Stimulated activated CD4-positive, alpha-beta T cell treated with anti-CD3 and anti-CD28 coated beads, Interleukin-2, amount 100 ng/mL, for 4 hours (primary cell): Measurements from ENCODE around the gene PLXNB1.

Experiments used
- DNase-seq: peaks from one replicate; pipeline ENCODE4 v3.0.0-alpha.2; 2020; ENCODE audit warnings: low read depth

PLXNB1 gene

DNA sequence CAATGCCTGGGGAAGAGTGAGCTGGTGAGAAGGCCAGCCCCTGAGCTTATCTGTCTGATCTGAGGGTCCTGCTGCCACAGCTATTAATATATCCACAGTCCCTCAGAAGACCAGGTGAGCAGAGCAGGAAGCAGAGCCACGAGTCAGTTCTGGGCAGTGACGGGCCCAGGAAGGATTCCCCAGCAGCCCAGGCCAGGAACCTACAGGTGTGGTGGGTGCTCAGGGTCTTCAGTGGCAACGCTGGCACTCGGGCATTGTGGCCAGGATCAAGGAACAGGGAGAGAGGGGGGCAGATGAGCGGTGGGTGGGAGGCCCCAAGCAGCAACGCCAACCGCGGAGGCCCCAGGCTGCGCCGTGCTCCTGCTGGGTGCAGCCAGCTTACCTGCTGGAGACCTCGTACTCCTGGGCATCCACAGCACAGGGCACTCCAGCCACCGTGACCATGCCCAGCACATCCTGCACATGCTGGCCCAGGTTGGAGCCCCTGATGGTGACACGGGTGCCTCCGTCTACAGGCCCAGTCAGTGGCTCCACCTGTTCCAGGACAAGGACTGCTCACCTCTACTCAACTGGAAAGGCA, 12.3 kb downstream of the PLXNB1 start:
- DNase-seq = no peak

DNA sequence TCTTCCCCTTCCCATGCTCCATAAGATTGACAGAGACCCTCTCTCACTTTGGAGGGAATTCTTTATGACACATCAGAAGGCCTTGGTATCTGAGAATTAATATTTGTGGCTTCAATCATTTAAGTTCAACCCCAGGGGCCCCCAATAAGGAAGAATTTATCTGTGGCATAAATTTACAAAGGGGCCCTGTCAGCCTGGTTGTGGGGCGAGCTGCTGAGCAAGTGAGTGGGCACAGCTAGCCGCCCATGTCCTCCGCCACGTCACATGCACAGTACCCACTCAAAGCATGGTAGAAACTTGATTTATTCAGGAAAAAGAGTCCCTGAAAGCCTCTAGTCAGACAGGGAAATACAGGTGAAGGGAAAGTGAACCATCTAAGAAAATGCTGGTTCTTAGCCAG, 13.3 kb downstream of the PLXNB1 start:
- no peak for DNase-seq

- no peak for DNase-seq
Measured at GRCh38 chr3:48416091-48416505, 13.8 kb downstream of the PLXNB1 start.

DNA sequence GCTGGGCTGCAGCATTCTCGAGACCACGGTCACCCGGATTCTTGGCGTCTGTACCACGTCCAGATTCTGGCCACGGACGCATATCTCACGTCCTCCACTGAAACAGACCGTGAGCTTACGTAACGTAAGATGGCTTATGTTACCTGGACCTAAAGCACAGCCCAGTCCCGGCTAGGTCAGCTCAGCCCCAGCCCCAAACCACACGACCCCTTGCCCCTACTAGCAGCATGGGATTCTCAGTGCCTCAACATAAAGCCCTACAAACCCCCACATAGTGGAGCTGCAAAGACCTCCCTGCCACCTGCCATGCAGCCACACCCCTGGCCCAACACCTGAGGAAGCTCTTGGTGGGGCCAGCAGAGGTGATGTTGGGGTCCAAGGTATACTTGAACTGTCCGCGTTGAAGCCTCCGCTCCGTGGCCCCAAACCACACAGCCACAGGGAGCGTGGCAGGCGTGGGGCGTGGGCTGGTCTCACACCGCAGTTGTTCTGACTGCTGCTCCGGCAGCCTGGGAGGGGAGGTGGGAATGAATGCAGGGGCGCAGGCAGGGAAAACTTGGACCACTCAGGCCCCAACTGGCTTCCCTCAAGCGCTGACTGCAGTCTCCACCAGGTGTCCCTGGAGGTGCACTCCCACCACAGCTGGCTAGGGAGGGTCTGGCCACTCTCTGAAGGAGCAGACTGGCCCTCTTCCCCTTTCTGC, 14.5 kb downstream of the PLXNB1 start:
- no peak for DNase-seq

GRCh38 chr3:48414376-48415250, 15.3 kb downstream of the PLXNB1 start:
- no peak for DNase-seq

DNA sequence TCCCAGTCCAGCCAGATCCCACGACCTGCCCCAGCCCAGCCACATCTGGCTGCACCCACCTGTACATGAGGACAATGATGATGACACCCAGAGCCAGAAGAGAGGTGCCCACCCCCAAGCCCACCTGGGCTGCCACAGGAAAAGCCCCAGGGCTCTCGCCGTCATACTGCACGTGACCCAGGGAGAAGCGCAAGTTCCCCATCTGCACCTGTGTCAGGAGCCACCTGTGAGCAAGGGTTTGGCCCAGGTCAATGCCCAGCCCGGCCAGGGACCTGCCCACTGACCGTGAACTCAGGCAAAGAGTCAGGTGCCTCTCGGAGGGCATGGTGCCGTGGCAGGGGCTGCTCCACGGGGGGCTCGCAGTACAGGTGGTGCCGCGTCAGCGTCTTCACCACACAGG, 16.3 kb downstream of the PLXNB1 start:
- DNase-seq = no peak

DNA sequence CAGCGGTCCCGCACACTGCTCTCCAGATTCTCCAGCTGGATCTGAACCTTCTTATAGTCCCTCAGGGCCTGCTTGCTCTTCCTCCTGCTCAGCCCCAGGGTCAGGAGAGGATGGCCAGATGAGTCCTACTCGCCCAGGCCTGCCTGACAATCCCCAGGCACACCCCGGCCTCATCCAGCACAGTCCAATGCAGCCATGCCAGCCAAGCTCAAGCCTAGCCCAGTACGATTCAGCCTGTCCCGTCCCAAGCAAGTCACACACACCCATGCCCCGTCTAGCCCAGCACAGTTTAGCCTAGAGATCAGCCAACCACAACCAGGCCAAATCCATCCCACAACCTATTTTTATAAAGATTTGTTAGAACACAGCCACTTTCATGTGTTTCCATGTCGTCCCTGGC, 16.8 kb downstream of the PLXNB1 start:
- DNase-seq = no peak

- DNase-seq = no peak
Measured at GRCh38 chr3:48412375-48413001, 17.4 kb downstream of the PLXNB1 start.

- no peak for DNase-seq
Measured at GRCh38 chr3:48411606-48412374, 18.1 kb downstream of the PLXNB1 start.

- DNase-seq = no peak
Measured at GRCh38 chr3:48411041-48411588, 18.8 kb downstream of the PLXNB1 start.

DNA sequence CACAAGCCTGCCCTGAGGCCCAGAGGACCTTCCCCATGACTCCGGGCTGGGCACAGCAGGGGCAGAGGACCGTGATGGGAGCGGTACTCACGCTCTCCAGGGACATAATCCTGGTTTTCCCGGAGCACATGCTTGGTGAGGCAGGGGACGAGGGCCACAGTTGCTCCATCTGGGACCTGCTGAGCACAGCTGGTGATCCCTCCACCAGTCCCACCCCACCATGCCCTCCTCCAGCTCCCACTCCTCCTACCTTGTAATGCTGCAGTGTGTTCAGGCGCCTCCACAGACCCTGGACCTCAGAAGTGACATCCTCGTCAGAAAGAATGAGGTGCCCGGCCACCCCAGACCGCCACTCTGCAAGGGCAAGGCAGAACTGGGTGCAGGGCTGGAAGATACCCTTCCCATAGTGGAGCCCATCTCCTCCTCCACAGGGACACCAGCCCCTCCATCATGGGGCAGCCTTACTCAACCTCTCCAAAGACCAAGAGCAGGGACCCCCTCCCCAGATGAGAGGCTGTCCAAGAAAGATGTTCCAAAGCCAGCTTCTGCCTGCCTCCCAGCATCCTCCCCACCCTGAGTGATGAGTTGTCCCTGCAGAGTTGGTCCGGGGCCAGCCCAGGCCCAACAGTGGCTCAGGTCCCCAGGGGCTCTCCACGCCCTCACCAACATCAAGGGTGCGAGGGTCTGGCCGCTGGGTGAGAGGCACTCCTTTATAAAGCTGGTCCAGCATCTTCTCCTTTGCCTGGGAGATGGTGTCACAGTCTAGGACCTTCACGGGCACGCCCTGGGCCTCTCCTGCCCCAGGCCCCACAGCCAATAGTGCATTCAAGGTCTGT, 19.5 kb downstream of the PLXNB1 start:
- DNase-seq = no peak

DNA sequence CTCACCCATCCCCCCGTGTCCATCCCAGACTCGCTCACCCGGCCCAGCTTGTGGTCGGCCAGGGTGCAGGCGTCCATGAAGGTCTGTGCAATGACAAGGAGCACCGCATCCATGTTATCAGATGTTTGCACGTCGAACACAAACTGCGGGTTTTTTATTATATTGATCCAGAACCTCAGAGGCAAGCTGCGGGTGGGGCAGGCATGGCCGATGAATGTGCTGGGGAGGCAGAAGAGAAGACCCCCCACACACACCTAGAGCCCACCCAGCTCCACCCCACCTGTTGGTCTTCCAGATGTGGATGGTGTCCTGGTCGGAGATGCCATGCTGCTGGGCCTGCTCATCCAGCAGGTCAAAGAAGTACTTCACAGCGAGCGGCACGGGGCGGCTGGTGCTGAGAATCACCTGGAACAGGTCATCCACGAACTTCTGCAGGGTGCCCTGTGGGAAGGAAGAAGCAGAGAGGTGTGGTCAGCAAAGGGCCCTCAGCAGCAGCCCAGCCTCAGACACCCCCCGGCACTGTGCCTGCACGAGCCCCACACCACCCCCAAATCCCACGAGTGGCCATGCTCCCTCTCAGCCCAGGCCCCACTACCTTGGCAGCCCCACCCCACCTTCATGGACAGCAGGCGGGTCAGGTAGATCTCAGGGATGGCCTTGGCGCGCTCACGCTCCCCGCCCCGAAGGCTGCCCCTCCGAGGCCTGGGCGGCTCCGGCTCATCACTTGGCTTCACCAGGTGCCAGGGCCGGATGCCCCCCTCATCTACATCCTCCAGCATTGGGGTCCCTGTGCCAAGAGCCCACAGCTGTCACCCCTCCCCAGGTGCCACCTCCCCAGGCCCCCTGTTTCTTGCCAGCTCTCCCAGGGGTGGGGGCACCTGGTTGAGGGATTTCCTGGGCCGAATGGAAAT, 20.3 kb downstream of the PLXNB1 start:
- no peak for DNase-seq

- no peak for DNase-seq
Measured at GRCh38 chr3:48408823-48409281, 21.0 kb downstream of the PLXNB1 start.

DNA sequence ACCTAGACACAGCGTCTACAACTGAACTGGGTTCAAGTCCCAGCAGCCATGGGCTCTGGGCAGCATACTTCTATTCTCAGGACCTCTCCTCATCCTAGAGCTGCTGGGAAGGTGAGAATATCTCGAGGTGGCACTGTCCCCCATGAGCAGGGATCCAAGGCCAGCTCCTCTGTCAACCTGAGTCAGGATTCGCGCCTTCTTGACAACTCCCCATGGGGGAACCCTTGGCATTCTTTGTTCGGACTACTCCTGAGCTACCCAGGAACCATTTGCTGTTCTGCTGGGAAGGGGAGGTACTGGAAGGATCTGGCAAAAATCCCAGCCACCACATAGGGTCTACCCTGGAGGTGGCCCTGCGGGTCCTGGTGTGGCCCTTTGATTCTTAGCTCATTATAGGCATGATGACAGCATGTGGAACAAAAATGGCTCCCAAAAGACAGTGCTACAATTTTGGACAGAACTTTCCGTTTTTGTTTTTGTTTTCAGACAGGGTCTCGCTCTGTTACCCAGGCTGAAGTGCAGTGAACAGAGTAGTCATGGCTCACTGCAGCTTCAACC, 22.3 kb downstream of the PLXNB1 start:
- DNase-seq = no peak

GRCh38 chr3:48406443-48407431, 23.1 kb downstream of the PLXNB1 start:
- DNase-seq = no peak

- no peak for DNase-seq
Measured at GRCh38 chr3:48405971-48406370, 23.9 kb downstream of the PLXNB1 start.

DNA sequence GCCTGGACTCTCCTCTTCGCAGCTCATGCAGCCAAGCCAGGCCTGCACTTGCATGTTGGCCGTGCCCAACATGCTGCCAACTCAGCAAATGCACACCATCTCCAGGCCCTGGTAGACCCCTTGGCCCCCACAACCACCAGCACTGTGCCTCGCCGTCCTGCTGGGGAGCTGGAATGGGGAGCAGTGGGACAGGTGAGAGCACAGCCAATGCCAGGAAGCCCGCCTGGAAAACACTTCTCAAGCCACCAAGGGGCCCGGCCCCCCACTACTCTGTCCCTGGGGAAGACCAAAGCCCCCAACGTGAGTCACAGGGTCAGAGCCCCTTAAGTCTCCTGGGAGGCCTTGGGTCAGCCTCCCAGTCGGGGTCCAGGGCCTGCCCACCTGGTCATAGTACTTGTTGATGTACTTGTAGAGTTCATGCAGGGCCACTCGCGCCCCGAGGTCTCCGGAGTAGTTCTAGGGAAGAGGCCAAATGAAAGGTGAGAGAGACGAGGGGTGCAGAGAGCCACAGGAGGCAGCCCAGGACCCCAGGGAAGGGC, 24.5 kb downstream of the PLXNB1 start:
- no peak for DNase-seq
